ENCODE measurements around the gene PBOV1. TPM values are rescaled to one million over a fixed set of nuclear protein-coding genes. Genes with fewer than 3 reads are reported as not detected.

The PBOV1 gene
- total RNA-seq (not detected in 2 replicates), polyA plus RNA-seq (not detected in 2 replicates)

DNA sequence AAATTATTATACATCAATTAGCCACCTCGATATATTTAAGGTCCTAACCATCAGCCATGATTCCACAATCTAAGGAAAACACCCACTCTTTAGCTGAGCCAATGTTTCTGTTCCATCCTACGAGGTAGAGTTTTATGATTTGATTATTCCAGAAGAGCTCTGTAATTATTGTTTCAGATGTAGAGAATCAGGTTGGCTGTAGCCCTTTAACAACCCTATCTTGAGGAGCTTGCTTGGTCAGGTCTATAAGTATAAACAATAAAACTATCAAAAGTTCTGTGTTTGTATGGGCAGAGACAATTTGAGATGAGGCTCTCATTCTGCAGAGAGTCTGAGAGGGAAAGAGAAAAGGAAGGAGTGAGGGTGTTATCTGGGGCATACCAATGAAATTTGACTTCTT lies at the start of gene PBOV1:
PBOV1 (minus strand) TSS at position 43 of the 400 bp plus-strand sequence. CDS start 96 bp downstream, outside the sequence.
- Histone ChIP-seq H3K4me1 (ENCODE audit: insufficient read depth) (no peaks in the 10 kb centered on the region), H3K79me2 (no peaks in the 10 kb centered on the region), H3K27ac (no peak within 1 kb of the TSS), H4K20me1 (ENCODE audit: insufficient read depth, poor library complexity, severe bottlenecking) (no peaks in the 10 kb centered on the region), H3K36me3 (replicated peaks; ENCODE audit: insufficient read depth, low read depth) (no peaks in the 10 kb centered on the region), H2AFZ (no peak within 1 kb of the TSS), H3K27me3 (no peaks in the 10 kb centered on the region), H3K9me3 (ENCODE audit: low read depth) (no peaks in the 10 kb centered on the region), H3K9me2 (replicated peaks; ENCODE audit: insufficient read depth) (no peaks in the 10 kb centered on the region), H3K4me3 (no peak within 1 kb of the TSS), H3K4me2 (no peak within 1 kb of the TSS)
- no peak for DNase-seq (ENCODE audit: low spot score)
- 92% methylated on average over 2 of the region's 2 CpGs for WGBS (ENCODE audit: low lambda C conversion rate, missing lambda C conversion rate)
- TF ChIP-seq, protein P1, sequence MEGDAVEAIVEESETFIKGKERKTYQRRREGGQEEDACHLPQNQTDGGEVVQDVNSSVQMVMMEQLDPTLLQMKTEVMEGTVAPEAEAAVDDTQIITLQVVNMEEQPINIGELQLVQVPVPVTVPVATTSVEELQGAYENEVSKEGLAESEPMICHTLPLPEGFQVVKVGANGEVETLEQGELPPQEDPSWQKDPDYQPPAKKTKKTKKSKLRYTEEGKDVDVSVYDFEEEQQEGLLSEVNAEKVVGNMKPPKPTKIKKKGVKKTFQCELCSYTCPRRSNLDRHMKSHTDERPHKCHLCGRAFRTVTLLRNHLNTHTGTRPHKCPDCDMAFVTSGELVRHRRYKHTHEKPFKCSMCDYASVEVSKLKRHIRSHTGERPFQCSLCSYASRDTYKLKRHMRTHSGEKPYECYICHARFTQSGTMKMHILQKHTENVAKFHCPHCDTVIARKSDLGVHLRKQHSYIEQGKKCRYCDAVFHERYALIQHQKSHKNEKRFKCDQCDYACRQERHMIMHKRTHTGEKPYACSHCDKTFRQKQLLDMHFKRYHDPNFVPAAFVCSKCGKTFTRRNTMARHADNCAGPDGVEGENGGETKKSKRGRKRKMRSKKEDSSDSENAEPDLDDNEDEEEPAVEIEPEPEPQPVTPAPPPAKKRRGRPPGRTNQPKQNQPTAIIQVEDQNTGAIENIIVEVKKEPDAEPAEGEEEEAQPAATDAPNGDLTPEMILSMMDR (IDR thresholded peaks at IDR 0.05; ENCODE audit: poor library complexity): no peak
- TF ChIP-seq EZH2phosphoT487 (IDR thresholded peaks at IDR 0.05; ENCODE audit: low read depth, severe bottlenecking, unreplicated experiment) (no peak), EZH2 (IDR thresholded peaks at IDR 0.05; ENCODE audit: borderline replicate concordance) (no peak)

DNA sequence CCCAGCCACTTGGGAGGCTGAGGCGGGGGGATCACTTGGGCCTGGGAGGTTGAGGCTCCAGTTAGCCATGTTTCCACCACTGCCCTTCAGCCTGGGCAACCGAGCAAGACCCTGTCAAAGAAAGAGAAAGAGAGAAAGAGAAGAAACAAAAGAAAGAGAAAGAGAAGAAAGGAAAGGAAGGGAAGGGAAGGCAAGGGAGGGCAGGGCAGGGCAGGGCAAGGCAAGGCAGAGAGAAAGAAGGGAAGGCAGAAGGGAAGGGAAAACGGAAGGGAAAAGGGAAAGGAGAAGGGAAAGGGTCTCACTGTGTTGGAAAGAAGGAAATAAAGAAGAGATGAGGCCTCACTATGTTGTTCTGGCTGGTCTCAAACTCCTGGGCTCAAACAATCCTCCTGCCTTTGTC lies 47.8 kb upstream of the PBOV1 start:
- Histone ChIP-seq H3K4me1 (ENCODE audit: insufficient read depth) (no peaks in the 10 kb centered on the region), H4K20me1 (ENCODE audit: insufficient read depth, poor library complexity, severe bottlenecking) (no peaks in the 10 kb centered on the region)

DNA sequence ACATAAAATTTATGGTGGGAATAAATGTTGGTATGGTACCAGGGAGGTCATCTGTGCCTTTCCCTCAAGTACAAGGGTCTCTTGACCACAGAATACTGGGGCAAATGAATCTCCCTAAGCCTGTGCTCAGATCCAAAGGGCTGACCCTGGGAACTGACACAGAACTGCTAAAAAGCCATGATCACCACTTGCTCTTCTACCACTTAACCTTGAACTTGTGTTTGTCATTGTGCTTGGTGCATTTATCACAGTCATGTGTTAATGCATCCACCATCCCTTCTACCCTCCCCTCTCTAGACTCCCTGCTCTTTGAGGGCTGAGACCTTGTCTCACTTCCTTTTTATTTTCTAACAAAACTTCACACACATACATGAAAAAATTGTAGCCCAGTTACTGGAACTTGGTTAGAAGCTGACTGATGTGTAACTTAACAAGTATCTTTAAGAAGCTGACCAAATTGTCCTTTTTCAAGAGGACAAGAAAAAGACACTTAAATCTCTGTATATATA lies 46.1 kb upstream of the PBOV1 start:
- H3K9me3 ChIP-seq (ENCODE audit: low read depth): no peaks in the 10 kb centered on the region
- no peak overlapping the region for H2AFZ ChIP-seq
- no peak overlapping the region for H3K4me2 ChIP-seq
- no peaks in the 10 kb centered on the region for H3K36me3 ChIP-seq (replicated peaks; ENCODE audit: insufficient read depth, low read depth)
- no peak for DNase-seq (ENCODE audit: low spot score)
- no peaks in the 10 kb centered on the region for H4K20me1 ChIP-seq (ENCODE audit: insufficient read depth, poor library complexity, severe bottlenecking)
- no peaks in the 10 kb centered on the region for H3K27me3 ChIP-seq
- H3K27ac ChIP-seq: no peak overlapping the region
- no peaks in the 10 kb centered on the region for H3K9me2 ChIP-seq (replicated peaks; ENCODE audit: insufficient read depth)
- H3K4me3 ChIP-seq: no peak overlapping the region
- TF ChIP-seq, protein P1 (IDR thresholded peaks at IDR 0.05; ENCODE audit: poor library complexity): no peak
- no peak for TF ChIP-seq EZH2phosphoT487 (IDR thresholded peaks at IDR 0.05; ENCODE audit: low read depth, severe bottlenecking, unreplicated experiment)
- no peak for TF ChIP-seq EZH2 (IDR thresholded peaks at IDR 0.05; ENCODE audit: borderline replicate concordance)
- no peaks in the 10 kb centered on the region for H3K4me1 ChIP-seq (ENCODE audit: insufficient read depth)
- no peaks in the 10 kb centered on the region for H3K79me2 ChIP-seq

More for the DNA sequence above, 47.8 kb upstream of the PBOV1 start:
- Histone ChIP-seq H3K79me2 (no peaks in the 10 kb centered on the region), H2AFZ (no peak overlapping the region), H3K27ac (no peak overlapping the region), H3K4me2 (no peak overlapping the region), H3K9me3 (ENCODE audit: low read depth) (no peaks in the 10 kb centered on the region), H3K9me2 (replicated peaks; ENCODE audit: insufficient read depth) (no peaks in the 10 kb centered on the region), H3K36me3 (replicated peaks; ENCODE audit: insufficient read depth, low read depth) (no peaks in the 10 kb centered on the region), H3K27me3 (no peaks in the 10 kb centered on the region), H3K4me3 (no peak overlapping the region)
- WGBS (ENCODE audit: low lambda C conversion rate, missing lambda C conversion rate): 89% methylated on average over 3 of the region's 3 CpGs
- TF ChIP-seq EZH2 (IDR thresholded peaks at IDR 0.05; ENCODE audit: borderline replicate concordance) (no peak), EZH2phosphoT487 (IDR thresholded peaks at IDR 0.05; ENCODE audit: low read depth, severe bottlenecking, unreplicated experiment) (no peak)
- TF ChIP-seq, protein P1 (IDR thresholded peaks at IDR 0.05; ENCODE audit: poor library complexity): no peak
- no peak for DNase-seq (ENCODE audit: low spot score)
